HG03095 (cell line): ENCODE measurements around the gene PLIN5.

Experiments
- ATAC-seq: cut with Tn5 transposase; IDR thresholded peaks from one replicate; pipeline ENCODE4 v1.9.1; 2021; ENCODE audit warnings: moderate library complexity; ENCODE audit not compliant: unreplicated experiment

PLIN5 gene

DNA sequence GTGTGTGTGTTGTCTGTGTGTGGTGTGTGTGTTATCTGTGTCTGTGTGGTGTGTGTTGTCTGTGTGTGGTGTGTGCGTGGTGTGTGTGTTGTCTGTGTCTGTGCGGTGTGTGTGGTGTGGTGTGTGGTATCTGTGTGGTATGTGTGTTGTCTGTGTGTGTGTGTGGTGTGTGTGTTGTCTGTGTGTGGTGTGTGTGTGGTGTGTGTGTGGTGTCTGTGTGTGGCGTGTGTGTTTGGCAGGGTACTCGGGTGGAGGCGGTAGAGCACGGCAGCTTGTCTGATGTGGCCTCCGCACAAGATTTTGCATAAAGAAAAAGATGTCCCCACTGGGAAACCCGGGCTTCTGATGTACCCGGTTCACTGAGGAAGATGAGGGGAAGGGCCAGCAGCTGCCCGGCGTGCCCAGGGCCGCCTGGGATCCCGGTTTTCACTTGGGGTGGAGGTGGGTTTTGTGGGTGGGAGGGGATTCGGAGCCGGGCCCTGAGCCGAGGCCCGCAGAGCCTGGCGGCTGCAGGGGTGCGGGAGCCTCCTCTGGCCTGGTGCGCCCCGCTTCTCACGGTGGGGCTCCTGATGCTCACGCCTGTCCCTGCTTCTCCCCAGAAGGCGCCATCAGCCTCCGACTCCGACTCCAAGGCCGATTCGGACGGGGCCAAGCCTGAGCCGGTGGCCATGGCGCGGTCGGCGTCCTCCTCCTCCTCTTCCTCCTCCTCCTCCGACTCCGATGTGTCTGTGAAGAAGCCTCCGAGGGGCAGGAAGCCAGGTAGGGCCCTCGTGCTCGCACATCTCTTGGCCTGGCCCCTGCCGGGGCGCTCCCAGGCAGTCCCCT, 41.7 kb downstream of the PLIN5 start:
- no peak for ATAC-seq

DNA sequence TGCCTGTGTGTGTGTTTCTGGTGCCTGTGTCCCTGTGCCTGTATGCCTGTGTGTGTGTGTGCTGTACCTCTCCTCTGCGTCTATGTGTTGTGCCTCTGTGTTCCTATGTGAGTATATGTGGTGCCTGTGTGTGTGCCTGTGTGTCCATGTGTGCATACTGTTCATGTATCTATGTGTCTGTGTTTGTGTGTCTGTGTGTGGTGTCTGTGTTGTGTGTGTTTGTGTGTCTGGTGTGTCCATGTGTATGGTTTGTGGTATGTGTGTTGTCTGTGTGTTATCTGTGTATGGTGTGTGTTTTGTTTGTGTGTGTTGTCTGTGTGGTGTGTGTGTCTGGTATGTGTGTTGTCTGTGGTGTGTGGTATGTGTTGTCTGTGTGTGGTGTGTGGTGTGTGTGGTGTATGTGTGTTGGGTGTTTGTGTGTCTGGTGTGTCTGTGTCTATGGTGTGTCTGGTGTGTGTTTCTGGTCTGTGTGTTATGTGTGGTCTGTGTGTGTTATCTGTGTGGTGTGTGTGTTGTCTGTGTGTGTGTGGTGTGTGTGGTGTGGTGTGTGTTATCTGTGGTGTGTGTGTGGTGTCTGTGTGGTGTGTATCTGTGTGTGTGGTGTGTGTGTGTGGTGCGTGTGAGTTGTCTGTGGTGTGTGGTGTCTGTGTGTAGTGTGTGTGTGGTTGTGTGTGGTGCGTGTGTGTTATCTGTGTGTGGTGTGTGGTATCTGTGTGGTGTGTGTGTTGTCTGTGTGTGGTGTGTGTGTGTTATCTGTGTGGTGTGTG, 42.5 kb downstream of the PLIN5 start:
- ATAC-seq, result no peak

DNA sequence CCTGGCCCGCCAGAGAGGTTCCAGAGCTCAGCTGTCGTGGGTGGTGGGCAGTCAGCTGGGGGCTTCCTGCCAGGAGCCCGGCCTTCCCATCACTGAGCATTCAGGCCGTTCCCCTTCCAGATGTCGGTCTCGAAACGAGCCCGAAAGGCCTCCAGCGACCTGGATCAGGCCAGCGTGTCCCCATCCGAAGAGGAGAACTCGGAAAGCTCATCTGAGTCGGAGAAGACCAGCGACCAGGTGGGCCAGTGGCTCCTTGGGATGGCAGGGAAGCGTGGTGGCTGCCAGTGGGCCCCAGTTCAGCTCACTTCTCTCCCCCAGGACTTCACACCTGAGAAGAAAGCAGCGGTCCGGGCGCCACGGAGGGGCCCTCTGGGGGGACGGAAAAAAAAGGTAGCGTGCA, 43.6 kb downstream of the PLIN5 start:
- no peak for ATAC-seq

DNA sequence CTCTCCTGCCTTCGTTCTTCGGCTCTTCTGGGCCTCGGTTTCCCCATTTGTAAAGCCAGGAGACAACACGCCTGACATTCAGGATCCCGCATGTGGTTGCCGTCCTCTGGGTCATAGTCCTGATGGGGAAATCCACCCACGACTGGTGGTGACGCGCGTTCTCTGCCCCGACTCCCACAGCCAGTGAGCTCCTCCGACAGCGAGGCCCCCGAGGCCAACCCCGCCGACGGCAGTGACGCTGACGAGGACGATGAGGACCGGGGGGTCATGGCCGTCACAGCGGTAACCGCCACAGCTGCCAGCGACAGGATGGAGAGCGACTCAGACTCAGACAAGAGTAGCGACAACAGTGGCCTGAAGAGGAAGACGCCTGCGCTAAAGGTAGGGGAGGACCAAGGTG, 46.5 kb downstream of the PLIN5 start:
- no peak for ATAC-seq

DNA sequence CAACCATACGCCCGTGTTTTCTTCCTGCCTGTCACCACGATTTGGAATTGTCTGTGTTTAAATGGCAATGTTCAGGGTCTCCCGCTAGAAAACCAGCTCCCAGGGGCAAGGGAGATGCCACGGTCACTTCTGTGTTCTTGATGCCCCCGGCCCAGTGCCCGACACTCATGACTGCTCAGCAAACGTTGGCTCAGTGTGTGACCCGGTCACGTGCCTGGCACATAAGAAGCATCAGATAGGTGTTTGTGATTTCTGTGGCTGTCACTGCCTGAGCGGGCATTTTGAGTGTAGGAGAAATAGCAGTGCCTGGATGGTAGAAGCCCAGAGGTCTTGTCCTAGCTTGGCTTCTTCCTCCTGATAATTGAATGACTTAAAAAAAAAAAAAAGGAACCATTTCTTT, 47.5 kb downstream of the PLIN5 start:
- ATAC-seq, result no peak

DNA sequence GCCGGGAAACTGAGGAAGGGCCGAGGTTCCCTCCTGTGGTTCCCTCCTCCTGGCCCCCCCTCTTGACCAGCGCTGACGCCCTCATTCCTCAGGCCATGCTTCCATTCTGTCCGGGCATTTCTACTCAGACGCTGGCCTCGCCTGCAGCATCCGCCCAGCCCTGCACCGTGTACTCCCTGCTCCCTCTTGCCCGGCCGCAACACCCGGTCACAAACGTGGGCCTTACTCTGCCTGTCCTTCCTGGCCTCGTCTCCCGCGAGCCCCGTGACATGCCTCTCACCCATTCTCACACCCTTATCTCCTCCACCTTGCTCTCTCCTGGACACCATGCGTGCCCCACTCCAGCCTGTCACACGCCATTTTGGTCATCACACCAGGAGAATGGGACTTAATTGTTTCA, 51.6 kb downstream of the PLIN5 start:
- no peak for ATAC-seq

DNA sequence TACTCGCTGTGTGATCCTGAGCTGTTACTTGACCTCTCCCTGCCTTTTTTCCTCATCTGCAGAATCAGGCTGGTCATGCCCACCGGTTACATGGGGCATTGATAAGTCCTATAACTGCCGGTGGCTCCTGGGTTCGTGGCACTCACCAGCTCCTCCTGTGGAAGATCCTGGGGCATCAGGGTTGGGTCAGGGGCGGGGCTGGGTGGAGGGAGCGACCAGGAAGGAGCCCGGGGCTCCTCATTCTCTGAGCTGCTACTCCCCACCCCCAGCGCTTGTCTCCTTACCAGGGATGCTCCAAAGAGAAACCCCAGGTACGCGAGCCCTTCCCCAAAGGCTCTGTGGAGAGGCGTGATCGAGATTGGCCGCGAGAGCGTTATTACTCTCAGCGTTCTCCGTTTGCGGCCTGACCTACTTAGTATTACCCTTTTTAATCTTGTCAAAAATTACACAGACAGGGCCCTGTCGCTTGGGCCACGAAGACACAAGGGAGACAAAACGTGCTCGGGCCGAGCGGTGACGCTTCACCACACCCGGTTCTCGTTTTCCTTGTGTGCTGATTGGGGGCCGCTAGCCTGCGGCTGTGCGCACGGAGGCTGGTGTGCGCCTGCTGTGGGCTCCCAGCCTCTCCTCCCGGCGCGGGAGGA, 52.2 kb downstream of the PLIN5 start:
- ATAC-seq, result no peak

DNA sequence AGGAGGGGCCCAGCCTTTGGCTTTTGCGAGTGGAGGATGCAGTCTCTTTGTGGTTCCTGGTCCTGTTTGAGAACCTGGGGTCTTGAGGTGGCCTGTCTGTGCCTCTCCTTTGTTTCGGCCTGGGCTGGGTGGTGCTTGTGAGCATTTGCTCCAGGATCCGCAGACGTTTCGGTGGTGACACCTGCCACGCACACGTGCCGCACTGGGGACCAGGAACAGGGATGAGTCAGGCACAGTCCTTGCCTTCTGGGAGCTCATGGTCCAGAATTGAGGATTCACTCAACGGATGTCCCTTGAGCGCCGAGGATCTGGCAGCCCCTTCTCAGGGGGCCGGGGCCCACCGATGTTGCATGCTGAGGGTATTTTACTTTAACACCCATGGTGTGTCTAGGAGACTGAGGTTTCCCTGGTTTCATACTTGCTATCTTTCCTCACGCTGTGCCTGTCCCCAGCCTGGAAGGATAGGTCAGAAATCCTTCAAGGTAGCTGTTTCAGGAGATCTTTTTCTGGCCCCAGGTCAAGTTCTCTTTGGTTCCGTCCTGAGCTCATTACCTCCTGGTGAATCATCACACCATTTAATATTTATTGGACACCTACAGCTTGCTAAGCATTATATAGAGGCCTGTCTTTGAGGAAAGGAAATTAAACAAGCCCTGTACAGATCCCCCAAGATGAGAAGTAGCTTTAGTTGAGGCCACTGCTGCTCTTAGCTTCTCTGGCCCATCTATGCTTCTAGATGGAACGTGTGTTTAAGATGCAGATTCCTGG, 57.8 kb downstream of the PLIN5 start:
- ATAC-seq, result no peak

DNA sequence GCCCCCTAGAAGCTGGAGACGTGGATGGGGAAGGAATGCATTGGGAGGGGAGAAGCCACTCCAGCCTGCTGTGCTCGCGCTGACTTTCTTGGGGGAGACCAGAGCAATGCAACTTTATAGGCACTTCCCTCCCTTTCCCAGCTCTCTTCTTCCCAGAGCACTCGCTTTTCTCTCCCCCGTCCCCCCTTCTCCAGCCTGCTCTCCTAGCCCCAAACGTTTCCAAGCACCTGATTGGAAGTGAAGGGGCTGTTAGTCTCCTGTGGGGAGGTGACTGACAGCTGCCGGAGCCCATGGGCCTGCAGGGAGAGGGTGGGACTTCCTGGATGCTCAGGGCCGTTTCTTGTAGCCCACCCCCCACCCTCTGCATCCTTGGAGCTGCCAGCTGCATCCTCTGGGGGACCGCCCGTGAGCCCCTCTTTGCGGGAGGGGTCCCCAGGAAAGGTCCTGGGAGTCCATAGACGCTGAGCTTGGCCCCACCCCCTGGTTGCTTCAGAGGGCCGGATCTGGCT, 60.5 kb downstream of the PLIN5 start:
- no peak for ATAC-seq

DNA sequence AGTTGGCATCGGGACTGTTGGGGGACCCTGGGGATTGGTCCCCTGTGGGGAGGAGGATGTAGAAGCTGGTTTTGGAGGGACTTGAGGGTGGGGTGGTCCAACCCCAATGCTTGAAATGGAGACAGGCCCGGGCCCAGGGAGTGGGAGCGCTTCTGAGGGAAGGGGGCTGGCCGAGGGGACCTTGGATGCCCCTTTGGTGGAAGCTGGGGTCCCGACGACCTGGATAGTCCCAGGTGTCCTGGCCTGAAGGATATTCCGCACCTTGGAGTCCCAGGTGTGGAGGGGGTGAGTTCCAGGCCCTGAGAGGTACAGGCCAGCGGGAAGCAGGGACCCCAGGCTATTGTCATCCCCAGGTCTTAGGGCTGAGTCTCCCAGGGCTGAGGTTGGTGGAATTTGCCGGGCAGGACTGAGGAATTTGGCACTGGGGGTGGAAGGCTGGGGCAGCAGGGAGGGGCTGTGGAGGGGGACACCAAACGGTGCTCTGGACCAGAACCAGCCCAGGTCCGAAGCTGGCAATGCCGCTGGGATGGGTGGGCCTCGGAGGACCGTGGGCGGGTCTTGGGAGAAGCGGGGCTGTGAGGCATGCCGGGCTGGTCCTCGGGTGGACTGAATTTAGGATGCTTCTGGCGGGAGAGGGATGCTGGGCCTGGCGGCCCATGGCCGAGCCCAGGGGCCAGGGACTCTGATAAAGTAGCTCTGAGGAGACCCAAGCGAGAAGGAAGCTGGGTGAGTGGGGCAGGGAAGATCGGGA, 61.1 kb downstream of the PLIN5 start:
- no peak for ATAC-seq

DNA sequence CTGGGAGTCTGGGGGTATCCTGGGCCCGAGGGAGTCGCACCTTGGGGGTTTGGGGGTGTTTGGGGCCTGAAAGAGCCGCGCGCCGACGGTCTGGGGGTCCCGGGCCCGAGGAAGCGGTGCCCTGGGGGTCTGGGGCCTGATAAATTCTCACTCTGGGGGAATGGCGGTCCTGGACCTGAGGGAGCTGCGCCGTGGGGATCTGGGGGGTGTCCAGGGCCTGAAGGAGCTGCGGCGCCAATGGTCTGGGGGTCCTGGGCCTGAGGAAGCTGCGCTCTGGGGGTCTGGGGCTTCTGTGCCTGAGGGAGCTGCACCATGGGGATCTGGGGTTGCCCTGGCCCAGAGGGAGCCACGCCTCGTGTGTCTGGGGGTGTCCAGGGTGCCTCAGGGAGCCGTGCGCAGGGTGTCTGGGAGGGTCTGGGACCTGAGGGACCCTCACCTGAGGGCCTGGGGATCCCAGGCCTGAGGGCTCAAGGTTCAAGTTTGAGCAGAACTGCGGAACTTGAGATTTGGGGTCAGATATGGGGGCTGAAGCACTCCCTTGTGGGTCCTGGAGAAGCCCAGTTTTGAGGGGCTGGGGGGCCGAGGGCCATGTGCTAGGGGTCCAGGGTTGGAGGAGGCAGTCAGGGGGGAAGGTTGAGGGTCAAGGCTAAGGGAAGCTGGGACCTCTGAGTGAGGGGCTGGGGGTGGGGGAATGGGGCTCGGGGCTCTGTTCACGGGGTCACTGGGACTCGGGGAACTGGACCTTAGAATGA, 61.8 kb downstream of the PLIN5 start:
- no peak for ATAC-seq
